ENCODE data around the gene COMTD1. TPM values are rescaled to one million over a fixed set of nuclear protein-coding genes. Genes with fewer than 3 reads are reported as not detected.
A peak's percentile ranks its signal among the peaks of the same experiment; 100 is the strongest.

COMTD1 gene
- total and polyA plus RNA-seq, 2 of the 13 experiments (the other 11 are each of a cell fraction or from before 2014, with no cell fraction given) = 11.8 to 18.4 TPM

- TF ChIP-seq ZNF574 (CRISPR knock-in tag; IDR thresholded peaks at IDR 0.05) (no peak), AGO2 (optimal IDR thresholded peaks at IDR 0.05; ENCODE audit: low read depth, low read length) (no peak), ATF5 (CRISPR knock-in tag; IDR thresholded peaks at IDR 0.05; ENCODE audit: low read depth) (no peak), RNF2 (conservative IDR thresholded peaks at IDR 0.05; ENCODE audit: low read depth) (no peak), TFDP2 (CRISPR knock-in tag; IDR thresholded peaks at IDR 0.05) (no peak), ZNF296 (CRISPR knock-in tag; conservative IDR thresholded peaks at IDR 0.05) (no peak), ZNF879 (CRISPR knock-in tag; IDR thresholded peaks at IDR 0.05) (no peak), ZFYVE20 (CRISPR knock-in tag; IDR thresholded peaks at IDR 0.05; ENCODE audit: borderline replicate concordance, low read depth) (no peak), NR2F1 (CRISPR knock-in tag; IDR thresholded peaks at IDR 0.05) (no peak; a peak in 1 of 4 replicates), HDAC1 (CRISPR knock-in tag; IDR thresholded peaks at IDR 0.05) (no peak), BCL3 (CRISPR knock-in tag; IDR thresholded peaks at IDR 0.05) (no peak), TCF7L2 (IDR thresholded peaks at IDR 0.05; ENCODE audit: low read depth, low read length) (no peak), ZNF446 (CRISPR knock-in tag; IDR thresholded peaks at IDR 0.05) (no peak), ZNF326 (CRISPR knock-in tag; IDR thresholded peaks at IDR 0.05; ENCODE audit: borderline replicate concordance) (no peak), U2AF2 (IDR thresholded peaks at IDR 0.05; ENCODE audit: low read depth, low read length) (no peak), ZNF232 (CRISPR knock-in tag; IDR thresholded peaks at IDR 0.05; ENCODE audit: borderline replicate concordance) (no peak), CEBPG (CRISPR knock-in tag; IDR thresholded peaks at IDR 0.05) (0 out of 2 replicates have a peak, but pooled peaks have one; percentile 16), ATF3 (CRISPR knock-in tag; IDR thresholded peaks at IDR 0.05) (no peak), RELA (CRISPR knock-in tag; IDR thresholded peaks at IDR 0.05) (no peak), NFRKB (IDR thresholded peaks at IDR 0.05) (no peak), SP5 (CRISPR knock-in tag; IDR thresholded peaks at IDR 0.05; ENCODE audit: borderline replicate concordance, low read depth) (no peak), ZNF747 (CRISPR knock-in tag; IDR thresholded peaks at IDR 0.05; ENCODE audit: borderline replicate concordance) (no peak)
- TF ChIP-seq, protein P1, sequence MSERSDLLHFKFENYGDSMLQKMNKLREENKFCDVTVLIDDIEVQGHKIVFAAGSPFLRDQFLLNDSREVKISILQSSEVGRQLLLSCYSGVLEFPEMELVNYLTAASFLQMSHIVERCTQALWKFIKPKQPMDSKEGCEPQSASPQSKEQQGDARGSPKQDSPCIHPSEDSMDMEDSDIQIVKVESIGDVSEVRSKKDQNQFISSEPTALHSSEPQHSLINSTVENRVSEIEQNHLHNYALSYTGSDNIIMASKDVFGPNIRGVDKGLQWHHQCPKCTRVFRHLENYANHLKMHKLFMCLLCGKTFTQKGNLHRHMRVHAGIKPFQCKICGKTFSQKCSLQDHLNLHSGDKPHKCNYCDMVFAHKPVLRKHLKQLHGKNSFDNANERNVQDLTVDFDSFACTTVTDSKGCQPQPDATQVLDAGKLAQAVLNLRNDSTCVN (CRISPR knock-in tag; IDR thresholded peaks at IDR 0.05; ENCODE audit: borderline replicate concordance) = no peak
These were observed 5.1 kb downstream of the COMTD1 start (continued) for GRCh38 chr10:75230600-75231038.
